ENCODE data around the gene GPD1L. TPM values are rescaled to one million over a fixed set of nuclear protein-coding genes. Genes with fewer than 3 reads are reported as not detected.
"Not testable (repeated sequence)": the region's sequence is repeated elsewhere in the genome, so short reads cannot be mapped to it uniquely, and the experiment has no call there.

The GPD1L gene
- total RNA-seq, 4 donors from 2014 or later: 80.8 to 168 (median 91.3) TPM

GRCh38 chr3:32109256-32109655, 2.8 kb downstream of the GPD1L start:
- TF ChIP-seq CTCF (IDR thresholded peaks at IDR 0.05 in 4 of 5, conservative IDR thresholded peaks at IDR 0.05 in 1 of 5) (no peak), POLR2A (IDR thresholded peaks at IDR 0.05) (no peak)
- intact Hi-C loops (cut with DNase I; ENCODE audit: low total_unique reads): no loop called here
- H3K27me3 ChIP-seq: no peaks in the 10 kb centered on the region
- in situ Hi-C loops (cut with MboI; ENCODE audit: low sequenced_read_pairs in 4 of 4): loop anchor here in 1 of 4 donors (25.0 kb wide), 1 partner anchor 572 kb away; the partner anchor contains the start of gene STT3B
- no peaks in the 10 kb centered on the region for H3K9me3 ChIP-seq
- peaks cover 60 to 74% of the 10 kb centered on the region in 2 donors for H3K4me1 ChIP-seq
- H3K36me3 ChIP-seq: no peaks in the 10 kb centered on the region
- DNase-seq (peak; percentile 93 to 97), ATAC-seq (peak; percentile 76 to 85)
- H3K4me3 ChIP-seq: peak overlapping the region in 2 of 4 donors; percentile 30 to 31
- peak overlapping the region; percentile 86 to 96 (median 94) for H3K27ac ChIP-seq

- no peaks in the 10 kb centered on the region for H3K36me3 ChIP-seq
- TF ChIP-seq POLR2A (IDR thresholded peaks at IDR 0.05): no peak
- no peak for TF ChIP-seq CTCF (IDR thresholded peaks at IDR 0.05 in 4 of 5, conservative IDR thresholded peaks at IDR 0.05 in 1 of 5)
- H3K9me3 ChIP-seq: no peaks in the 10 kb centered on the region
- intact Hi-C loops (cut with DNase I; ENCODE audit: low total_unique reads) (no loop called here), in situ Hi-C loops (cut with MboI; ENCODE audit: low sequenced_read_pairs in 4 of 4) (loop anchor here in 1 of 4 donors (25.0 kb wide), 1 partner anchor 573 kb away; the partner anchor contains the start of gene STT3B)
- DNase-seq (no peak), ATAC-seq (no peak)
- peaks cover 60 to 75% of the 10 kb centered on the region in 2 donors for H3K4me1 ChIP-seq
- no peak overlapping the region for H3K4me3 ChIP-seq
- peak overlapping the region; percentile 86 to 96 (median 94) for H3K27ac ChIP-seq
- H3K27me3 ChIP-seq: no peaks in the 10 kb centered on the region
Measured at GRCh38 chr3:32110233-32110760, 3.9 kb downstream of the GPD1L start.

- TF ChIP-seq POLR2A (IDR thresholded peaks at IDR 0.05): no peak
- no peaks in the 10 kb centered on the region for H3K36me3 ChIP-seq
- no peak for ATAC-seq
- peak overlapping the region; percentile 86 to 96 (median 94) for H3K27ac ChIP-seq
- in situ Hi-C loops (cut with MboI; ENCODE audit: low sequenced_read_pairs in 4 of 4): loop anchor here in 1 of 4 donors (25.0 kb wide), 1 partner anchor 574 kb away; the partner anchor contains the start of gene STT3B
- no peaks in the 10 kb centered on the region for H3K9me3 ChIP-seq
- H3K27me3 ChIP-seq: no peaks in the 10 kb centered on the region
- H3K4me1 ChIP-seq: peaks cover 64 to 78% of the 10 kb centered on the region in 2 donors
- intact Hi-C loops (cut with DNase I; ENCODE audit: low total_unique reads): no loop called here
- no peak for DNase-seq
- H3K4me3 ChIP-seq: no peak overlapping the region
Measured at GRCh38 chr3:32111560-32111959, 5.1 kb downstream of the GPD1L start.

- DNase-seq: no peak
- no peak for ATAC-seq
- peaks cover 72 to 78% of the 10 kb centered on the region in 2 donors for H3K4me1 ChIP-seq
- intact Hi-C loops (cut with DNase I; ENCODE audit: low total_unique reads): no loop called here
- H3K27ac ChIP-seq: peak overlapping the region in 3 of 4 donors; percentile 2 to 41 (median 29)
- in situ Hi-C loops (cut with MboI; ENCODE audit: low sequenced_read_pairs in 4 of 4): loop anchor here in 1 of 4 donors (25.0 kb wide), 1 partner anchor 576 kb away; the partner anchor contains the start of gene STT3B
- H3K36me3 ChIP-seq: no peaks in the 10 kb centered on the region
- no peaks in the 10 kb centered on the region for H3K27me3 ChIP-seq
- no peak overlapping the region for H3K4me3 ChIP-seq
- TF ChIP-seq POLR2A (IDR thresholded peaks at IDR 0.05): no peak
- TF ChIP-seq CTCF (IDR thresholded peaks at IDR 0.05 in 4 of 5, conservative IDR thresholded peaks at IDR 0.05 in 1 of 5): no peak
- no peaks in the 10 kb centered on the region for H3K9me3 ChIP-seq
Measured at GRCh38 chr3:32113566-32113965, 7.1 kb downstream of the GPD1L start.

- no peak for TF ChIP-seq POLR2A (IDR thresholded peaks at IDR 0.05)
- no peak for TF ChIP-seq CTCF (IDR thresholded peaks at IDR 0.05 in 4 of 5, conservative IDR thresholded peaks at IDR 0.05 in 1 of 5)
- intact Hi-C loops (cut with DNase I; ENCODE audit: low total_unique reads): no loop called here
- ATAC-seq (no peak), DNase-seq (no peak)
- Histone ChIP-seq H3K27me3 (no peaks in the 10 kb centered on the region), H3K27ac (peak overlapping the region in 1 of 4 donors; percentile 41), H3K4me1 (peaks cover 72 to 77% of the 10 kb centered on the region in 2 donors), H3K4me3 (no peak overlapping the region), H3K36me3 (no peaks in the 10 kb centered on the region), H3K9me3 (no peaks in the 10 kb centered on the region)
- in situ Hi-C loops (cut with MboI; ENCODE audit: low sequenced_read_pairs in 4 of 4): loop anchor here in 1 of 4 donors (25.0 kb wide), 1 partner anchor 577 kb away; the partner anchor contains the start of gene STT3B
Measured at GRCh38 chr3:32113981-32114545, 7.6 kb downstream of the GPD1L start.

GRCh38 chr3:32114546-32115386, 8.3 kb downstream of the GPD1L start:
- H3K27ac ChIP-seq; ATAC-seq; H3K9me3 ChIP-seq; H3K36me3 ChIP-seq; H3K4me3 ChIP-seq; H3K27me3 ChIP-seq; DNase-seq; intact Hi-C loops (cut with DNase I; ENCODE audit: low total_unique reads): not testable (repeated sequence)
- in situ Hi-C loops (cut with MboI; ENCODE audit: low sequenced_read_pairs in 4 of 4): loop anchor here in 1 of 4 donors (25.0 kb wide), 1 partner anchor 577 kb away; the partner anchor contains the start of gene STT3B
- peaks cover 71 to 77% of the 10 kb centered on the region in 2 donors for H3K4me1 ChIP-seq

All from gastrocnemius medialis (tissue), 4 donors.